HFFc6 (cell line): ENCODE results near the gene CCDC102A. TPM values are rescaled to one million over a fixed set of nuclear protein-coding genes. Genes with fewer than 3 reads are reported as not detected.

Source experiments
- DNase-seq: peaks from one replicate; pipeline ENCODE4 v3.0.0-alpha.2; 2018
- H3K27ac Mint-ChIP-seq: 2 replicates; pipeline ENCODE4 v1.8.0; 2020; ENCODE audit warnings: mild to moderate bottlenecking, mixed read lengths
- H3K27me3 Mint-ChIP-seq: 2 replicates; pipeline ENCODE4 v1.8.0; 2021; ENCODE audit warnings: mild to moderate bottlenecking, moderate library complexity, mixed read lengths; ENCODE audit not compliant: insufficient read depth
- H3K36me3 Mint-ChIP-seq: 2 replicates; pipeline ENCODE4 v1.8.0; 2021; ENCODE audit warnings: low read depth, mixed read lengths
- H3K4me1 Mint-ChIP-seq: 2 replicates; pipeline ENCODE4 v1.8.0; 2020; ENCODE audit warnings: low read depth, mixed read lengths
- H3K4me3 Mint-ChIP-seq: 2 replicates; pipeline ENCODE4 v1.8.0; 2020; ENCODE audit warnings: mild to moderate bottlenecking, moderate library complexity, mixed read lengths
- H3K9me3 Mint-ChIP-seq: 2 replicates; pipeline ENCODE4 v1.8.0; 2020; ENCODE audit warnings: mild to moderate bottlenecking, mixed read lengths
- CTCF ChIP-seq: fragments of 200-600 bp; sonication (generic); IDR thresholded peaks from 2 replicates; pipeline ENCODE4 v1.5.0; 2021; ENCODE audit warnings: antibody characterized with exemption, mild to moderate bottlenecking
- total RNA-seq, 6 experiments: library from RNA; stranded (reverse); fragmentation: NEBNext Ultra II Directional; extraction: Animal tissue kit (Norgen Biotek cat#: 25700); gene quantifications; 2 replicates in 1 of 6; 3 replicates in 5 of 6; pipeline ENCODE4 v1.2.3, GENCODE V29; 2021

The CCDC102A gene
- total RNA-seq, 6 experiments from 2014 or later, result 3.6 to 4.6 (median 4.1) TPM

- Mint-ChIP-seq H3K27me3 (peaks cover 1% of the 10 kb centered on the region; the same call in 1 of the 2 replicates), H3K27ac (no peak overlapping the region), H3K9me3 (no peaks in the 10 kb centered on the region), H3K4me3 (no peak overlapping the region), H3K4me1 (peaks cover 13% of the 10 kb centered on the region; the same call in 1 of the 2 replicates), H3K36me3 (peaks cover 4% of the 10 kb centered on the region; the same call in 1 of the 2 replicates)
- no peak for DNase-seq
- no peak for TF ChIP-seq CTCF
These were observed 63.1 kb downstream of the CCDC102A start for GRCh38 chr16:57473176-57473840.

GRCh38 chr16:57472665-57473060 is 63.7 kb downstream of the CCDC102A start:
- Mint-ChIP-seq H3K4me1 (peaks cover 12% of the 10 kb centered on the region; the same call in 1 of the 2 replicates), H3K27ac (no peak overlapping the region), H3K36me3 (peaks cover 4% of the 10 kb centered on the region; the same call in 1 of the 2 replicates), H3K27me3 (peaks cover 1% of the 10 kb centered on the region; the same call in 1 of the 2 replicates), H3K9me3 (no peaks in the 10 kb centered on the region), H3K4me3 (no peak overlapping the region)
- no peak for TF ChIP-seq CTCF
- no peak for DNase-seq

GRCh38 chr16:57471852-57472664 is 64.3 kb downstream of the CCDC102A start:
- Mint-ChIP-seq H3K36me3 (peaks cover 4% of the 10 kb centered on the region; the same call in 1 of the 2 replicates), H3K4me1 (peaks cover 12% of the 10 kb centered on the region; the same call in 1 of the 2 replicates), H3K4me3 (no peak overlapping the region), H3K27ac (no peak overlapping the region), H3K27me3 (peaks cover 1% of the 10 kb centered on the region; the same call in 1 of the 2 replicates), H3K9me3 (no peaks in the 10 kb centered on the region)
- TF ChIP-seq CTCF, result no peak
- no peak for DNase-seq

GRCh38 chr16:57471209-57471608 is 65.2 kb downstream of the CCDC102A start:
- H3K4me3 Mint-ChIP-seq, result no peak overlapping the region
- no peak overlapping the region for H3K27ac Mint-ChIP-seq

More at GRCh38 chr16:57471209-57471608, 65.2 kb downstream of the CCDC102A start:
- Mint-ChIP-seq H3K27me3 (peaks cover 1% of the 10 kb centered on the region; the same call in 1 of the 2 replicates), H3K4me1 (peaks cover 12% of the 10 kb centered on the region; the same call in 1 of the 2 replicates), H3K36me3 (peaks cover 5% of the 10 kb centered on the region; the same call in 1 of the 2 replicates), H3K9me3 (no peaks in the 10 kb centered on the region)
- TF ChIP-seq CTCF, result no peak
- no peak for DNase-seq
